Psoas muscle (tissue), 8 donors: Measurements from ENCODE around the gene APOL1. TPM values are rescaled to one million over a fixed set of nuclear protein-coding genes. Genes with fewer than 3 reads are reported as not detected.
"Not testable (repeated sequence)": the region's sequence is repeated elsewhere in the genome, so short reads cannot be mapped to it uniquely, and the experiment has no call there.

ENCODE experiments used
- ATAC-seq, 4 donors: fragments of 200-7000 bp; cut with Tn5 transposase; one replicate each; pipeline ENCODE4 v1.9.1; 2020; ENCODE audit warnings: moderate library complexity in 3 of 4, mild to moderate bottlenecking in 2 of 4
- DNase-seq, 2 donors: peaks; one replicate each; pipeline ENCODE4 v3.0.0-alpha.2; 2020
- H3K27ac ChIP-seq: fragments of 200-600 bp; one replicate; pipeline ENCODE4 v1.8.0; 2022
- H3K27me3 ChIP-seq, 3 donors: fragments of 200-600 bp in 1 of 3; one replicate each; pipeline versions ENCODE4 v1.6.1 to v1.8.0; 2013 to 2022; ENCODE audit warnings: low read length in 2 of 3, mild to moderate bottlenecking in 2 of 3, moderate library complexity in 1 of 3; ENCODE audit not compliant: insufficient read depth in 3 of 3
- H3K36me3 ChIP-seq, 2 donors: fragments of 200-600 bp in 1 of 2; one replicate each; pipeline versions ENCODE4 v1.6.1 to v1.8.0; 2013 to 2022; ENCODE audit warnings: low read depth in 1 of 2, mild to moderate bottlenecking in 1 of 2, moderate library complexity in 1 of 2; ENCODE audit not compliant: insufficient read depth in 1 of 2
- H3K4me1 ChIP-seq: fragments of 200-600 bp; one replicate; pipeline ENCODE4 v1.8.0; 2022
- H3K4me3 ChIP-seq: fragments of 200-600 bp; one replicate; pipeline ENCODE4 v1.8.0; 2022; ENCODE audit warnings: mild to moderate bottlenecking
- H3K9me3 ChIP-seq: fragments of 200-600 bp; one replicate; pipeline ENCODE4 v1.8.0; 2022
- WGBS, 3 donors: extraction: QIAGEN DNeasy Blood & Tissue Kit; methylation state at CpG; one replicate each; pipeline versions ENCODE4 v1.1.6 to v1.1.7; 2013; 5-methylcytosine and 5-hydroxymethylcytosine counted together
- intact Hi-C, 2 donors: fragments of 100-400 bp; cut with DNase I; formaldehyde crosslinking; loops; one replicate each; pipeline versions ENCODE4 v1.11.0 to v1.14.2; 2022
- polyA plus RNA-seq, 3 donors: library from polyadenylated mRNA; stranded (reverse); fragments of 200-250 nt; gene quantifications; one replicate each; pipeline ENCODE4 v1.2.3, GENCODE V29; 2013
- total RNA-seq, 4 donors: library from RNA; stranded (reverse); fragmentation: NEBNext Ultra II Directional in 2 of 4; extraction: Animal tissue kit (Norgen Biotek cat#: 25700) in 2 of 4; gene quantifications; one replicate each; pipeline versions ENCODE4 v1.2.1 to v1.2.4, GENCODE V29; 2021 to 2023
- TF ChIP-seq, protein P1 (sequence below): fragments of 200-600 bp; IDR thresholded peaks from one replicate; pipeline ENCODE4 v1.8.0; 2022; ENCODE audit warnings: antibody characterized with exemption
- donor health status: healthy with polysubstance abuse.
- donor health status: DM: no; HTN: no; CAD: no; lungs with moderate emphysema.
- donor health status: Bipolar disorder and iron deficiency.
- donor health status: healthy.
- donor health status: DM: yes; HTN: yes; CAD: no.
- donor health status: DM: no; HTN: no; CAD: no.
- donor health status: DM: no; HTN: no; CAD: no.
- donor health status: DM: yes; HTN: yes; CAD: no.

APOL1 gene
- total and polyA plus RNA-seq, 7 donors, result 5.3 to 16.3 (median 6.0) TPM

DNA sequence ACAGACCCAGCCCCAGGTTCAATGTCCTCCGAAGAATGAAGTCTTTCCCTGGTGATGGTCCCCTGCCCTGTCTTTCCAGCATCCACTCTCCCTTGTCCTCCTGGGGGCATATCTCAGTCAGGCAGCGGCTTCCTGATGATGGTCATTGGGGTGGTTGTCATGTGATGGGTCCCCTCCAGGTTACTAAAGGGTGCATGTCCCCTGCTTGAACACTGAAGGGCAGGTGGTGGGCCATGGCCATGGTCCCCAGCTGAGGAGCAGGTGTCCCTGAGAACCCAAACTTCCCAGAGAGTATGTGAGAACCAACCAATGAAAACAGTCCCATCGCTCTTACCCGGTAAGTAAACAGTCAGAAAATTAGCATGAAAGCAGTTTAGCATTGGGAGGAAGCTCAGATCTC lies 14.1 kb downstream of the APOL1 start:
- WGBS, 3 donors, result 87 to 93% (median 92%) methylated on average over 4 of the region's 4 CpGs
- no peaks in the 10 kb centered on the region for H3K9me3 ChIP-seq
- no peaks in the 10 kb centered on the region for H3K4me1 ChIP-seq
- H3K27me3 ChIP-seq, result no peaks in the 10 kb centered on the region
- no peak overlapping the region for H3K27ac ChIP-seq
- TF ChIP-seq, protein P1, sequence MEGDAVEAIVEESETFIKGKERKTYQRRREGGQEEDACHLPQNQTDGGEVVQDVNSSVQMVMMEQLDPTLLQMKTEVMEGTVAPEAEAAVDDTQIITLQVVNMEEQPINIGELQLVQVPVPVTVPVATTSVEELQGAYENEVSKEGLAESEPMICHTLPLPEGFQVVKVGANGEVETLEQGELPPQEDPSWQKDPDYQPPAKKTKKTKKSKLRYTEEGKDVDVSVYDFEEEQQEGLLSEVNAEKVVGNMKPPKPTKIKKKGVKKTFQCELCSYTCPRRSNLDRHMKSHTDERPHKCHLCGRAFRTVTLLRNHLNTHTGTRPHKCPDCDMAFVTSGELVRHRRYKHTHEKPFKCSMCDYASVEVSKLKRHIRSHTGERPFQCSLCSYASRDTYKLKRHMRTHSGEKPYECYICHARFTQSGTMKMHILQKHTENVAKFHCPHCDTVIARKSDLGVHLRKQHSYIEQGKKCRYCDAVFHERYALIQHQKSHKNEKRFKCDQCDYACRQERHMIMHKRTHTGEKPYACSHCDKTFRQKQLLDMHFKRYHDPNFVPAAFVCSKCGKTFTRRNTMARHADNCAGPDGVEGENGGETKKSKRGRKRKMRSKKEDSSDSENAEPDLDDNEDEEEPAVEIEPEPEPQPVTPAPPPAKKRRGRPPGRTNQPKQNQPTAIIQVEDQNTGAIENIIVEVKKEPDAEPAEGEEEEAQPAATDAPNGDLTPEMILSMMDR, result no peak
- no peak overlapping the region for H3K4me3 ChIP-seq
- ATAC-seq, result no peak
- H3K36me3 ChIP-seq, result peaks cover 0 to 8% of the 10 kb centered on the region in 2 donors
- intact Hi-C loops, result no loop called here
- DNase-seq, result no peak

DNA sequence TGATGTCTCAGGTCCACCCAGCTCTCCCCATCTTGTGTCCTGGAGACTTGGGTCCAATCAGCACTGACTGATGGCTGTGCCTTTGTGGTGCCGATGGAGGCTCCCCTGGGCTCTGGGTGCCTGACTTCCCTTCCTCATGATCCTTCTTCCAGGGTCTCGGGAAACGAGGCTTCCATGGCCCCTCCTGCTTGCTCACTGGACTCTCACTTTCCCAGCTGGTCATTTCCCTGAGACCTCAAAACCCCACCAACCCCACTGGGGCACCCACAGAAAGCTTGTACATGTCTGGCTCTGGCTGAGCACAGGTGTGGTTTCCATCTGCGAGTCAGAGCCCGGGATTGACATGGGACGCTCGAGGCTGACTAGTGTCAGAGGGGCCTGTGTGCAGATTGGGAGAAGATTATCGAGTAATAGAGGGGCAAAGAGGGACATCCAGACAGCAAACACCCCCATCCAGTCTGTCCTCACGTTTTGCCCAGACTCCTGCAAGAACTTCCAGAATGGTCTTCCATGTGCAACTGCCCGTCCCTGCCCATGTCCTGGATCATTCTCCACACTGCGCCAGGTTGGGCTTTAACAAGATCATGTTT lies 15.1 kb downstream of the APOL1 start:
- no peaks in the 10 kb centered on the region for H3K4me1 ChIP-seq
- WGBS, 3 donors, result 88 to 92% (median 91%) methylated on average over 11 of the region's 11 CpGs
- ATAC-seq, result no peak
- no peaks in the 10 kb centered on the region for H3K9me3 ChIP-seq
- no peak for DNase-seq
- no peaks in the 10 kb centered on the region for H3K27me3 ChIP-seq
- no peak overlapping the region for H3K27ac ChIP-seq
- intact Hi-C loops, result no loop called here
- peaks cover 0 to 8% of the 10 kb centered on the region in 2 donors for H3K36me3 ChIP-seq
- TF ChIP-seq, protein P1, result no peak
- H3K4me3 ChIP-seq, result no peak overlapping the region

DNA sequence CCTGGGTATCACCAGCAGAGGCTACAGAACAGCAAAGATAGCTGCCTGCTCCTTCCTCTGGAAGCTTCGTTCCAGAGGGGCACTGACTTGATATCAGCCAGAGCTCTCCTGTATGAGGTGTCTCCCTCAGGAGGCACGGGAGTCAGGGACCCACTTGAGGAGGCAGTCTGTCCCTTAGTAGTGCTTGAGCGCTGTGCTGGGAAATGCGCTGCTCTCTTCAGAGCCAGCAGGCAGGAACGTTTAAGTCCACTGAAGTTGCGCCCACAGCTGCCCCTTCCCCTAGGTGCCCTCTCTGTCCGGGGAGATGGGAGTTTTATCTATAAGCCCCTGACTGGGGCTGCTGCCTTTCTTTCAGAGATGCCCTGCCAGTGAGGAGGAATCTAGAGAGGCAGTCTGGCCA lies 18.3 kb downstream of the APOL1 start:
- H3K27ac ChIP-seq, ATAC-seq, H3K4me3 ChIP-seq, intact Hi-C loops, H3K9me3 ChIP-seq, H3K27me3 ChIP-seq, H3K4me1 ChIP-seq, DNase-seq, H3K36me3 ChIP-seq: not testable (repeated sequence)
- 81 to 85% (median 82%) methylated on average over 7 of the region's 7 CpGs for WGBS, 3 donors

DNA sequence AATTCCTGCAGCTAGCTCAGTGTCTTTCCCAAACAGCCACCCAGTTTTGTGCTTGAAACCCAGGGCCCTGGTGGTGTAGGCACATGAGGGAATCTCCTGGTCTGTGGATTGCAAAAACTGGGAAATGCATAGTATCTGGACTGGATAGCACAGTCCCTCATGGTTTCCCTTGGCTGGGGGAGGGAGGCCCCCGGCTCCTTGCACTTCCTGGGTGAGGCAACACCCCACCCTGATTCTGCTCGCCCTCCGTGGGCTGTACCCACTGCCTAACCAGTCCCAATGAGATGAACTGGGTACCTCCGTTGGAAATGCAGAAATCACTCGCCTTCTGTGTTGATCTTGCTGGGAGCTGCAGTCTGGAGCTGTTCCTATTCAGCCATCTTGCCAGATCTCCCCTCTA lies 19.0 kb downstream of the APOL1 start:
- DNase-seq, H3K9me3 ChIP-seq, H3K4me1 ChIP-seq, intact Hi-C loops, H3K27ac ChIP-seq, H3K27me3 ChIP-seq, H3K4me3 ChIP-seq, ATAC-seq, H3K36me3 ChIP-seq: not testable (repeated sequence)
- 88 to 96% (median 91%) methylated on average over 5 of the region's 5 CpGs for WGBS, 3 donors

DNA sequence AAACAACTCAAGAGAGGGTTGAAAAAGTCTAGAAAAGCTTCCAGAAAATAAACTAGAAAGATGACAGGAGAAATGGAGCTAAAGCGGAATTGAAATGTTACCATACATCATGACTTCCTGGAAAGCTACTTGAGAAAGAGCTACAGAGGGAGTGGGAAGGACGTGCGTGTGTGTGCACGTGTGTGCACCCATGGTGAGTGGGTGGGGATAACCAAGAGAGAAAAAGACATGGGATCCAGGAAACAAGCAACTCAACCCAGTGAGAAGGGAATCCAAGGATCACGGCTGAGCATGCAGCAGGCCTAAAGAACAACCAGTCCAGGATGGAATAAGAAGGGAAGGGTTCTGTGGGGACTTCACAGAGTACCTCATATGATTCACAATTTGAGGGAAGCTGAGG lies 21.6 kb downstream of the APOL1 start:
- Histone ChIP-seq H3K9me3 (no peaks in the 10 kb centered on the region), H3K36me3 (no peaks in the 10 kb centered on the region), H3K27me3 (no peaks in the 10 kb centered on the region), H3K4me1 (no peaks in the 10 kb centered on the region), H3K4me3 (no peak overlapping the region), H3K27ac (no peak overlapping the region)
- intact Hi-C loops, result no loop called here
- ATAC-seq, result no peak
- no peak for DNase-seq
- WGBS, 3 donors, result 75 to 79% (median 79%) methylated on average over 5 of the region's 5 CpGs
- TF ChIP-seq, protein P1, result no peak
